ENCODE data around the gene CISD3.

The CISD3 gene

DNA sequence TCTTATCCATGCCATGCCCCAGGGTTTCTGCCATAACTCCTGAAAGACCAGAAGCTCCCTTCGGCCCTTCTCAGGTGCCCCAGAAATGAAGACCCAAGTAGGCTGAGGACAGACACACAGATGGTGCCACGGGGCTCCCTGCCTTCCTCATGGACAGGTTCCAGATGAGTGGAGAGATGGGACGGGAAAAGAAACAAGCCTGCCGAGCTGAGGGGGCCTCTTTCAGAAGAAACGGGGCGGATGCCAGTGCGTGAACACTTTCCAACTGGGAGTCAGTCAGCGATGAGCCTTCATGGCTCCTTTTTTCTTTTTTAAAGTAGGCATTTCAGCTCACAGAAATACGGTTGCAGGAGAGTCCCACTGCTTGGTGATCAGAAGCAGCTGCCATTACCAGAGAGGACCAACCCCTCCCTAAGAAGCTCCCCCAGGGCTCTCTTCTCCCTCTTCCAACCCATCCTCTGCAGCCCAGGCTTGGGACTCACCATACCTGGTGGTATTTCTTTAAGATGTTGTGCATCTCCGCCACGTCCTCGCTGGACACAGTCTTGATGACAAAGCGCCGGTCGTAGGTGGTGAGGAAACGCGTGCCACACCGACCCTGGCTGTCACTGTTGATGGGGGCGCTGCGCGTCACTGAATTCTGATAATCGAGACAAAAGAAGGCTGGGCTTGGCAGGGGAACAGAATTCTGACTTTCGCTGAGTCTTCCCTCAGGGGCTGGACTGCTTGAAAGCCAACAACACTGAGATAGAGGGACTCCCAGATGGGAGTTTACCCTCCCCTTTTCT lies 50.0 kb downstream of the CISD3 start:
- DNase-seq (ENCODE audit: low spot score): no peak

DNA sequence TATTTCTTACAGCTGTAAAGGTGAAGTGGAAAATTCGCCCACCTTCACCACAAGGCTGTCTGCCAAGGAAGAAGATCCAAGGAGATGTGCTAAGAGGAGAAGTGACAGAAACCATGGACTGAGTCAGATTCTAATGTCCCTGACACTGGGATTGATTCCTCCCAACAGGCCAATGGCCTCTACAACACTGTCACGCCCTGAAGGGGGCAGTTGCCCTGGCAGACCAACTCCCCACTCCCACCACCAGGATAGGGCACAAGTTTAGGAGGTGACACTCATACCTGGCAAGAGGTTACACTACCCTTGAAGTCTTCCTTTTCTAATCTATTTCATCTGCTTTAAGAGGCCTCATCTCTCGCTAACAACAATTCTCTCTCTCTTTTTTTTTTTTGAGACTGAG lies 53.1 kb downstream of the CISD3 start:
- no peak for DNase-seq (ENCODE audit: low spot score)
